Astrocyte of the cerebellum (primary cell): Measurements from ENCODE around the gene IMMP2L.

ENCODE experiments used
- DNase-seq: peaks from one replicate; pipeline ENCODE4 v3.0.0-alpha.2; 2011; ENCODE audit warnings: low read depth
- H3K4me3 ChIP-seq: 2 replicates; pipeline ENCODE4 v1.5.1; 2011; ENCODE audit warnings: mild to moderate bottlenecking, low read depth, low read length, moderate library complexity
- in situ Hi-C: cut with HindIII; loops from 2 replicates; pipeline ENCODE4 v1.10.0; 2017; ENCODE audit warnings: low sequenced_read_pairs
- TF ChIP-seq, protein P1 (sequence below): IDR thresholded peaks from 2 replicates; pipeline ENCODE4 v1.5.1; 2012; ENCODE audit warnings: low read length, low read depth, moderate library complexity, mild to moderate bottlenecking; ENCODE audit errors: missing control alignments

The IMMP2L gene

DNA sequence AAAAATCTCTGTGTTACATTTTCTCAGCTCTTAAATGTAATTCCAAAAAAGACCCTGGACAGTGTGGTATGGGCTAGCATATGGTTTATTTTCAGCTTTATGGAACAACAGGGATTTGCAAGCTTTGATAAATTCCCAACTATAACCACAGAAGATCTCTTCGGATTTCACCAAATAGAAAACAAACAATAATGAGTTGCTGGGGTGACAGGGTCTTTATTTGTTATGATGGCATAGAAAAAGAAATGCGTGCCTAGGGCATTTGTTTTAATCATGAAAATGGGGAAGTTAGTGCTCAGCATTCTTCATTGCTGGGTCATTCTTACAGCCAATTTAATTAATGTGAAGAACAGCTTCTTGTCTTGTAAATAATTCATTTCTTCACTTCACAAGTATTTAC lies 332.4 kb downstream of the IMMP2L start:
- no peak for DNase-seq
- in situ Hi-C loops = no loop called here
- TF ChIP-seq, protein P1, sequence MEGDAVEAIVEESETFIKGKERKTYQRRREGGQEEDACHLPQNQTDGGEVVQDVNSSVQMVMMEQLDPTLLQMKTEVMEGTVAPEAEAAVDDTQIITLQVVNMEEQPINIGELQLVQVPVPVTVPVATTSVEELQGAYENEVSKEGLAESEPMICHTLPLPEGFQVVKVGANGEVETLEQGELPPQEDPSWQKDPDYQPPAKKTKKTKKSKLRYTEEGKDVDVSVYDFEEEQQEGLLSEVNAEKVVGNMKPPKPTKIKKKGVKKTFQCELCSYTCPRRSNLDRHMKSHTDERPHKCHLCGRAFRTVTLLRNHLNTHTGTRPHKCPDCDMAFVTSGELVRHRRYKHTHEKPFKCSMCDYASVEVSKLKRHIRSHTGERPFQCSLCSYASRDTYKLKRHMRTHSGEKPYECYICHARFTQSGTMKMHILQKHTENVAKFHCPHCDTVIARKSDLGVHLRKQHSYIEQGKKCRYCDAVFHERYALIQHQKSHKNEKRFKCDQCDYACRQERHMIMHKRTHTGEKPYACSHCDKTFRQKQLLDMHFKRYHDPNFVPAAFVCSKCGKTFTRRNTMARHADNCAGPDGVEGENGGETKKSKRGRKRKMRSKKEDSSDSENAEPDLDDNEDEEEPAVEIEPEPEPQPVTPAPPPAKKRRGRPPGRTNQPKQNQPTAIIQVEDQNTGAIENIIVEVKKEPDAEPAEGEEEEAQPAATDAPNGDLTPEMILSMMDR = no peak
- H3K4me3 ChIP-seq = no peak overlapping the region

DNA sequence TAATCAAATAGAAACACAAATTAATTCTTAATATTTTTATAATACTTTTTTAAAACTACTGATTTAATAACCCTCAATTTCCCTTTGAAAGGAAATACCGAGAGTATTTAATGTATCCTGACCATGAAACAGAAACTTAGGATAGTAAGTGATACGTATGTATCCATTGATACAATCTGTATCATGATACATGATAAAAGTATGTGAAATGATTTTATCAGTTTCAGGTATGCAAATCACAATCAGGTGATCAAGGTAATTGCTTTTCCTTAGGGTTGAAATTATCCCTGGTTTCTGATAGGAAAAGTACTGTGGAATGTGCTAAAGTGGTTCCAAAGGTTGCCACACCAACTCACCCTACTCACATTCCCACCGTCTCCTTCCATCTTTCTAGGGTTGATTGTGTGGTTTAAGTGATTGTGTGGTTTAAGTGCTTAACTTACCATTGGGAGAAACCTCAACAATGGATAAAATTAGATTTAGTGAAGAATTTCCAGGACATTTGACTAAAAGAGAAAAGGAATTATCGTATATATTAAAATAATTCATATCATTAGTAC lies 333.0 kb downstream of the IMMP2L start:
- H3K4me3 ChIP-seq = no peak overlapping the region
- TF ChIP-seq, protein P1 = no peak
- in situ Hi-C loops = no loop called here
- no peak for DNase-seq

DNA sequence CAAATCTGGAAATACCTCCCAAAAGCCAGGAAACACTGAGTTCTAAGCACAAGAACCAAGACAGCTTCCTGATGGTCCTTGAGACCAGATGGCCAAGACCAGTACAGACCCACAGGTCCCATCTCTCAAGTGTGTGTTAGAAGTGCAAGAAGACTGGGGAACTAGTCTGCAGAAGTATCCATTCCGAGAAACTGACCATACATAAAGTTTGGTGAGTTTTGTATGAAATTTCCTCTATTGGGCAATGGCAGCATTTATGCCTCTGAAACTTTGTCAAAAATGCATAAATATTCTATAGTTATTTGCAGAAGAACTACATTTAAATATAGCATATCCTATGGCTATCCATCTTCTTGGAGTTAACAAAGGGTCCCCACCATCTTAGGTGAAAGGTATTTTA lies 333.9 kb downstream of the IMMP2L start:
- H3K4me3 ChIP-seq = no peak overlapping the region
- no peak for DNase-seq
- in situ Hi-C loops = no loop called here
- TF ChIP-seq, protein P1 = no peak

DNA sequence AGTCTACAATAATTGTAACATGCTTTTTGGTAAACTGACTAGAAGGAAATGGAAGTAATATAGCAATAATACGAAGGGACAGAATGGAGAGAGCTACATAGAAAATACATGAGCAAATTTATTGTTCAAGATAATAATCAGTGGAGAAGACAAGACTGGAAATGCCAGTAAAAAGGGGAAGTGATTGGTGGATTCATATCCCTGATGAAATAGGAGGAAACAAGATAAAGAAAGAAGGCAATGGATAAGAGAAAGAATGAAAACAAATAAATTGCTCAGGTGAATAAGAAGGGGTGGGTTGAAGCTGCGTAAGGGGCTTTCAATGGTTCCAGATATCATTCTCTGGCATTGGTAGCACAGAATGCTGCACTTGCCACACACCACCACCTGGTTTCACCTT lies 335.5 kb downstream of the IMMP2L start:
- in situ Hi-C loops = no loop called here
- no peak overlapping the region for H3K4me3 ChIP-seq

DNA sequence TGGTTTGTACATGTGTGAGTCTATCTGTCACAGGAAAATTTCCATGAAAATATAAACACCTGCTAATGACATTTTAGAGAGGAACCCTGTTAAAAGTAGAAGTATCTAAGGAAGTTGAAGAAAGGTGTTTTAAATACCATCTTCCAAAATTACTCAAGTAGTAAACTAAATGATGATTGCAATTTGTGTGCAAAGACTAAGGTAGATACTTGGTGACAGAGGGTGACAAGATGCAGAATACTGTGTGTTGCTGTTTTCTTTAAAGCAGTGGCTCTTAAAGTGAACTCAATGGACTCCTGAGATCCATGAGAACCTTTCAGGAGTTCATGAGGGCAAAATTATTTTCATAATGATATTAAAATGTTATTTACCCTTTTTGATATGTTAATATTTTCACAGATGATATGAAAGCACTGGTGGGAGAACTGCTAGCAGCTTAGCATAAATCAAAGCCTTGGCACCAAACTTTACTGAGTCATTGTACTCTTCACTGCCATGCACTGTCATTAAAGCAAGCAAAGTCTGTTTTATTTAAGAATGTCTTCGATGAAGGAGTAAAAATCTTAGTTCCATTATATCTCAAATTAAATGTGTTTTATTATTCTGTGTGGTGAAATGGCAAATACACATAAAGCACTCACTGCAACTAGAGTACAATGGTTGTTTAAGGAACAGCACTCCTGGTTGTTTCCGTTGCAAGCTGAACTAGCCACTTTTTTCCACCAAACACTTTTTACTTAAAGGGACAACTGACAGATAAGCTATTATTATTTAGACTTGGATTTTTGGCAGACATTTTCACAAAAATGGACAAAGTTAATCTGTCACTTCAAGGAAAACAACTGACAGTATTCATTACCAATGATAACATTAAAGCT lies 337.7 kb downstream of the IMMP2L start:
- DNase-seq = no peak
- TF ChIP-seq, protein P1 = no peak
- no peak overlapping the region for H3K4me3 ChIP-seq
- in situ Hi-C loops = no loop called here

More for the DNA sequence above, 335.5 kb downstream of the IMMP2L start:
- DNase-seq = no peak
- TF ChIP-seq, protein P1 = no peak

DNA sequence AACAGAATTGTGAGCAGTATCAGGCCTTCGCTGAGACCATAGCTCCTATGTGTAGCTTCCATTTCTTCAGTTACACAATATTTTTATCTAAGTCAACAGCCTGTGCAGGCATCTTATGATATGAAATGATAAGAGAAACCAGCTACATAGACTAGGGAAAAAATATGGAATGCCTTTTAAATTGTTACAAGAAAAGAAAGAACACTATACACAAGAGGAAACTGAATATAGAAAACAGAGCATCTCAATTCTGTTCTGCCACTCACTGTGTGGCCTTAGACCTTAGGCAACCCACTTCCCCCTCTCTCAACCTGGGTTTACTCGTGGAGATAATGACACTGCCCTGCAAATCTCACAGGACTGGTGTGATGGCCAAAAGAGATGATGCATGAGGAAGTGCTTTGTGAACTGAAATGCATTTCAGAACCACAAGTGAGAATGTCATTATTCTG lies 338.5 kb downstream of the IMMP2L start:
- no peak for DNase-seq
- TF ChIP-seq, protein P1 = no peak
- in situ Hi-C loops = no loop called here
- no peak overlapping the region for H3K4me3 ChIP-seq
